HepG2 (cell line): Measurements from ENCODE around the gene FRMD8. TPM values are rescaled to one million over a fixed set of nuclear protein-coding genes. Genes with fewer than 3 reads are reported as not detected.

ENCODE experiments used
- ATAC-seq: fragments of 200-7000 bp; cut with Tn5 transposase; 3 replicates; pipeline ENCODE4 v1.9.1; 2020; ENCODE audit warnings: mild to moderate bottlenecking, moderate library complexity
- BruUV-seq: library from RNA; stranded (reverse); fragments of 400-500 nt; replicated peaks from 2 replicates; lab custom pipeline; 2021; lab: Mats Ljungman, UMichigan
- CTCF ChIA-PET: fragments of 300-600 bp; formaldehyde crosslinking; extraction: SDS; loops from one replicate; lab custom pipeline; 2021; ENCODE audit warnings: low total read pairs, inconsistent platforms, low intra/inter-chr PET ratio; lab: Yijun Ruan, JAX
- POLR2A ChIA-PET: fragments of 350-600 bp; sonication (Branson Sonifier 250); formaldehyde crosslinking; loops from one replicate; lab custom pipeline; 2020; ENCODE audit warnings: antibody characterized with exemption, inconsistent platforms; lab: Yijun Ruan, JAX
- DNase-seq: peaks from one replicate; pipeline ENCODE4 v3.0.0-alpha.2; 2015; ENCODE audit warnings: low spot score
- FAIRE-seq: peaks from 3 replicates; lab custom pipeline; 2011; peaks lifted over from hg19 to GRCh38; lab: Jason Lieb, UNC
- H2AFZ ChIP-seq: one replicate; pipeline ENCODE4 v1.6.1; 2011; ENCODE audit warnings: low read length, inconsistent platforms
- H3K27ac ChIP-seq: fragments of 300-600 bp; 3 replicates; pipeline ENCODE4 v1.8.0; 2011; ENCODE audit warnings: mixed run types, mild to moderate bottlenecking, mixed read lengths, low read length, inconsistent platforms; ENCODE audit not compliant: insufficient read depth; ENCODE audit errors: extremely low read length
- H3K27me3 ChIP-seq, 2 experiments: fragments of 200-600 bp in 1 of 2; 2 replicates in 1 of 2; 3 replicates in 1 of 2; pipeline versions ENCODE4 v1.6.0 to v1.8.0; 2011; ENCODE audit warnings: low read length in 2 of 2, mild to moderate bottlenecking in 2 of 2, moderate library complexity in 2 of 2, inconsistent platforms in 1 of 2; ENCODE audit not compliant: insufficient read depth in 2 of 2, control insufficient read depth in 1 of 2
- H3K36me3 ChIP-seq, 2 experiments: fragments of 200-600 bp in 1 of 2; replicated peaks in 1 of 2; 2 replicates in 1 of 2; 3 replicates in 1 of 2; pipeline versions ENCODE4 v1.5.1 to v1.8.0; 2011; ENCODE audit warnings: low read length in 2 of 2, inconsistent platforms in 1 of 2; ENCODE audit not compliant: insufficient read depth in 2 of 2, control insufficient read depth in 1 of 2
- H3K4me1 ChIP-seq: 2 replicates; pipeline ENCODE4 v1.5.1; 2012; ENCODE audit warnings: low read length, inconsistent platforms; ENCODE audit not compliant: insufficient read depth
- H3K4me2 ChIP-seq: 2 replicates; pipeline ENCODE4 v1.6.0; 2011; ENCODE audit warnings: low read depth, low read length, inconsistent platforms
- H3K4me3 ChIP-seq, 3 experiments: fragments of 200-600 bp in 1 of 3; sonication (generic), shearing (Covaris generic) in 1 of 3; replicated peaks in 1 of 3; 2 replicates each; pipeline ENCODE4 v1.5.1; 2011 to 2016; ENCODE audit warnings: low read length in 3 of 3, inconsistent platforms in 2 of 3, low read depth in 2 of 3, mild to moderate bottlenecking in 2 of 3, control low read depth in 1 of 3, mixed read lengths in 1 of 3; ENCODE audit not compliant: insufficient read depth in 1 of 3
- H3K79me2 ChIP-seq: one replicate; pipeline ENCODE4 v1.6.1; 2011; ENCODE audit warnings: low read length, inconsistent platforms; ENCODE audit not compliant: insufficient read depth
- H3K9ac ChIP-seq: 2 replicates; pipeline ENCODE4 v1.6.0; 2011; ENCODE audit warnings: mild to moderate bottlenecking, low read depth, low read length, inconsistent platforms; ENCODE audit not compliant: insufficient read depth
- H3K9me3 ChIP-seq: 2 replicates; pipeline ENCODE4 v1.5.1; 2012; ENCODE audit warnings: mild to moderate bottlenecking, low read length
- H4K20me1 ChIP-seq: 2 replicates; pipeline ENCODE4 v1.6.0; 2011; ENCODE audit warnings: inconsistent platforms, mild to moderate bottlenecking, low read length, moderate library complexity; ENCODE audit not compliant: insufficient read depth
- GATA4 ChIP-seq: sonication (generic); IDR thresholded peaks from 2 replicates; pipeline ENCODE4 v1.6.1; 2016; ENCODE audit warnings: antibody characterized with exemption, low read depth, borderline replicate concordance
- LRRFIP1 ChIP-seq: sonication (generic); formaldehyde crosslinking; conservative IDR thresholded peaks from 2 replicates; pipeline ENCODE4 v1.4.0; 2020; ENCODE audit warnings: missing genetic modification reagents
- NBN ChIP-seq: fragments of 450-650 bp; conservative IDR thresholded peaks from 2 replicates; pipeline ENCODE4 v1.6.1; 2017
- PHB2 ChIP-seq: fragments of 450-650 bp; IDR thresholded peaks from 2 replicates; pipeline ENCODE4 v1.6.1; 2018; ENCODE audit not compliant: partially characterized antibody
- SALL1 ChIP-seq: sonication (generic); formaldehyde crosslinking; IDR thresholded peaks from 2 replicates; pipeline ENCODE4 v1.8.0; 2022; ENCODE audit warnings: mild to moderate bottlenecking, missing genetic modification reagents
- SMAD9 ChIP-seq: sonication (generic); formaldehyde crosslinking; IDR thresholded peaks from 2 replicates; pipeline ENCODE4 v1.5.1; 2020; ENCODE audit warnings: mild to moderate bottlenecking, missing genetic modification reagents
- THAP11 ChIP-seq: IDR thresholded peaks from 2 replicates; pipeline ENCODE4 v1.6.1; 2016; ENCODE audit warnings: missing biosample characterization, missing genetic modification reagents
- ZFP36L2 ChIP-seq: sonication (generic); formaldehyde crosslinking; IDR thresholded peaks from 2 replicates; pipeline ENCODE4 v1.4.0; 2020; ENCODE audit warnings: missing genetic modification reagents
- ZNF407 ChIP-seq: sonication (generic); formaldehyde crosslinking; IDR thresholded peaks from one replicate; pipeline ENCODE4 v1.5.1; 2020; ENCODE audit warnings: mild to moderate bottlenecking, missing genetic modification reagents; ENCODE audit errors: not compliant biosample characterization
- ZNF570 ChIP-seq: sonication (generic); formaldehyde crosslinking; IDR thresholded peaks from 2 replicates; pipeline ENCODE4 v1.4.0; 2020; ENCODE audit warnings: mild to moderate bottlenecking, missing genetic modification reagents, borderline replicate concordance
- ZNF652 ChIP-seq: IDR thresholded peaks from 2 replicates; pipeline ENCODE4 v1.6.1; 2016; ENCODE audit warnings: low read depth, borderline replicate concordance
- ZNF660 ChIP-seq: sonication (generic); formaldehyde crosslinking; IDR thresholded peaks from 2 replicates; pipeline ENCODE4 v1.5.1; 2020; ENCODE audit warnings: mild to moderate bottlenecking, low read depth, missing genetic modification reagents, borderline replicate concordance
- ZNF775 ChIP-seq: sonication (generic); formaldehyde crosslinking; IDR thresholded peaks from 2 replicates; pipeline ENCODE4 v1.4.0; 2020; ENCODE audit warnings: missing genetic modification reagents, mild to moderate bottlenecking, moderate library complexity, borderline replicate concordance
- WGBS: methylation state at CpG from one replicate; pipeline ENCODE4 v1.1.6; 2017; ENCODE audit warnings: low lambda C conversion rate; 5-methylcytosine and 5-hydroxymethylcytosine counted together
- in situ Hi-C: cut with HindIII; loops from 2 replicates; pipeline ENCODE4 v1.10.0; 2017; ENCODE audit warnings: low pct_unique_long_range_greater_than_20kb; ENCODE audit not compliant: extremely low pct_ligation_motif_present
- intact Hi-C: fragments of 100-400 bp; cut with micrococcal nuclease; formaldehyde crosslinking; loops from one replicate; pipeline ENCODE4 v1.10.0; 2022; ENCODE audit not compliant: unreplicated experiment
- polyA plus RNA-seq, 8 experiments: library from polyadenylated mRNA; depleted of rRNA in 3 of 8; stranded (reverse) in 7 of 8; unstranded in 1 of 8; fragments of >200 nt; fragmentation: Illumina TruSeq in 4 of 8; extraction: Trizol in 4 of 8; gene quantifications; 2 replicates each; pipeline versions ENCODE4 v1.2.1 to v1.2.3, GENCODE V29; 2011 to 2016; ENCODE audit warnings: low read depth in 4 of 8, missing spikeins in 1 of 8, mixed read lengths in 1 of 8; ENCODE audit not compliant: insufficient read depth in 1 of 8
- total RNA-seq, 5 experiments: library from RNA; depleted of rRNA; stranded (reverse); fragments of >200 nt; fragmentation: Illumina TruSeq; extraction: Trizol; gene quantifications; 2 replicates each; pipeline ENCODE4 v1.2.3, GENCODE V29; 2016; ENCODE audit warnings: low read depth in 1 of 5

FRMD8 gene
- total and polyA plus RNA-seq, 2 of the 13 experiments (the other 11 are each of a cell fraction or from before 2014, with no cell fraction given): 5.8 to 20.6 TPM

DNA sequence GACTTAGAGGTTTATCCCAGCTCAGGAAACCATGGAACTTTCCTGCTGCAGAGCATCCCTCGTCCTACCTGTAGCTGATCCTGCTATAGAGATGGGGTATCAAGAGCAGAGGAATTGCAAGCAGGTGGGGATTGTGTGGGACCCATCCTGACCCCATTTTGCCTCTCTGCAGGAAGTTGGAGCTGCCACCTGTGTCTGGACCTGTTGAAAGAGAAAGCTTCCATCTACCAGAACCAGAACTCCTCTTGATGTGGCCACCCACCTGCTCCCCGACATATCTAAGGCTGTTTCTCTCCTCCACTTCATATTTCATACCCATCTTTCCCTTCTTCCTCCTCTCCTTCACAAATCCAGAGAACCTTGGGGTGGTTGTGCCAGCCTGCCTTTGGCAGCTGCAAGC is 34.9 kb upstream of the FRMD8 start:
- FAIRE-seq: no peak
- WGBS: 94% methylated on average over 2 of the region's 2 CpGs
- no TSS peak for BruUV-seq
- no peaks in the 10 kb centered on the region for H3K27me3 ChIP-seq
- no peak for ATAC-seq
- no peaks in the 10 kb centered on the region for H3K9me3 ChIP-seq
- no peak overlapping the region for H3K4me3 ChIP-seq
- in situ Hi-C loops: no loop called here
- H2AFZ ChIP-seq: no peak overlapping the region
- H3K27ac ChIP-seq: no peak overlapping the region
- ChIA-PET POLR2A (interaction anchor here (1.0 to 2.2 kb wide), 3 partner anchors 14 to 90 kb away, joined by 3 to 13 read pairs (median 7); partner anchors contain the start of genes DPF2 and POLA2), CTCF (no interaction called here)
- no peak overlapping the region for H3K4me2 ChIP-seq
- intact Hi-C loops: no loop called here
- no peaks in the 10 kb centered on the region for H4K20me1 ChIP-seq
- H3K79me2 ChIP-seq: no peaks in the 10 kb centered on the region
- H3K9ac ChIP-seq: no peak overlapping the region
- DNase-seq: no peak
- peaks cover 15% of the 10 kb centered on the region for H3K4me1 ChIP-seq
- peaks cover 16 to 38% of the 10 kb centered on the region in 2 experiments; a peak in 3 of 5 replicates for H3K36me3 ChIP-seq
- TF ChIP-seq LRRFIP1 (CRISPR knock-in tag) (no peak), SMAD9 (CRISPR knock-in tag) (no peak), NBN (no peak), GATA4 (no peak), ZNF775 (CRISPR knock-in tag) (no peak), SALL1 (CRISPR knock-in tag) (no peak), THAP11 (CRISPR knock-in tag) (no peak), ZNF570 (CRISPR knock-in tag) (no peak), PHB2 (no peak), ZNF660 (CRISPR knock-in tag) (no peak), ZFP36L2 (no peak), ZNF407 (CRISPR knock-in tag) (no peak), ZNF652 (CRISPR knock-in tag) (no peak)
